Adipose tissue (tissue), 3 donors: Measurements from ENCODE around the gene SIM2. TPM values are rescaled to one million over a fixed set of nuclear protein-coding genes. Genes with fewer than 3 reads are reported as not detected.

ENCODE experiments used
- H3K27ac ChIP-seq: one replicate; pipeline ENCODE4 v1.5.1; 2013; ENCODE audit warnings: low read depth, low read length
- WGBS, 3 donors: extraction: QIAGEN DNeasy Blood & Tissue Kit; methylation state at CpG; one replicate each; pipeline ENCODE4 v1.1.7; 2013; 5-methylcytosine and 5-hydroxymethylcytosine counted together
- polyA plus RNA-seq, 3 donors: library from polyadenylated mRNA; stranded (reverse); fragments of 200-250 nt; gene quantifications; one replicate each; pipeline ENCODE4 v1.2.3, GENCODE V29; 2013
- donor health status: healthy with polysubstance abuse.
- donor health status: Bipolar disorder and iron deficiency.
- donor health status: healthy.

The SIM2 gene
- polyA plus RNA-seq, 3 donors: 0.01 to 0.51 (median 0.34) TPM

DNA sequence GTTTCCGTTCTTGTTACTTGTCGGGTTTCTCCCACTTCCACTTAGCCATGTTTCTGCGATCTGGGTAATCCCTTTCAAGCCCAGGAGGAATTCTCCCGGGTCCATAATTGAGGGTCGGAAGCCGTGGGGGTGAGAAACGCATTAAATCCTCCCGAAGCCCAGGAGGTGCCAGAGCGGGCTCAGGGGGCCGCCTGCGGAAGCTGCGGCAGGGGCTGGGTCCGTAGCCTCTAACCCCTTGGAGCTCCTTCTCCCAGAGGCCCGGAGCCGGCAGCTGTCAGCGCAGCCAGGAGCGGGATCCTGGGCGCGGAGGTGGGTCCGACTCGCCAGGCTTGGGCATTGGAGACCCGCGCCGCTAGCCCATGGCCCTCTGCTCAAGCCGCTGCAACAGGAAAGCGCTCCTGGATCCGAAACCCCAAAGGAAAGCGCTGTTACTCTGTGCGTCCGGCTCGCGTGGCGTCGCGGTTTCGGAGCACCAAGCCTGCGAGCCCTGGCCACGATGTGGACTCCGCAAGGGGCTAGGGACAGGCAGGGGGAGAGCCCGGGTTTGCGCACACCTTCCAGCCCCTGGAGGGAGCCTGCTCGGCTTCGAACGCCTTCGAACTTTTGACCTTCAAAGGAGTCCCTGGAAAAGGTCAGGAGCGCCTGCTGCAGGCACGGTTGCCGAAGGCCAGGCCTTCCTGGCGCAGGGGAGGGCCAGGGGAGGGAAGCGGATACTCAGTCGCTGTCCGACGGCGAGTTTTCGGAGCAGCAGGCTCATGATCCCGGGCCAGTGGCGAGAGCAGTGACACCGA, 1.7 kb upstream of the SIM2 start:
- whole genome bisulfite sequencing, 3 donors: 6 to 12% (median 9%) methylated on average over 56 to 58 of the region's 58 CpGs
- H3K27ac ChIP-seq: no peak overlapping the region

DNA sequence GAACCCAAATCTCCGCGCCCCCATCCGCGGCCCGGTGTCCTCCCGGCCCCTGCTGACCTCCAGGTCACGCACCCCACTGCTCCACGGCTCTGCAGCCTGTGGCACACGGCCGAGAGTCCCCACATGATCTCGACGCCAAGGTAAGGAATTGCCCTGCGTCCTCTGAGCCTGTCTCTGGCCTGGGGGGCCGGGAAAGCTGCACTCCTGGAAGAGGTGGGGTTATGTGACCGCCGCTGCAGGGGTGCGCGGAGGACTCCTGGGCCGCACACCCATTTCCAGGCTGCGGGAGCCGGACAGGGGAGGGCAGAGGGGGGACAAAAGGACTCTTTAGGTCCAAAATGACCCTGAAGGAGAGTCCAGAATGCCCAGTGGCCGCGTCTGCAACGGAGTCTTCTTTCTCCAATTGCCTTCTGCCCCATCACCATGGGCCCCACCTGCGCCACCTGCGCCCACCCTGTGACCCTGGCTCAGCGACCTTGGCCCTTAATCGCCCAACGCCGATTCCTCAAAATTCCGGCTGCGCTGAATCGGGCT, 997 bp upstream of the SIM2 start:
- no peak overlapping the region for H3K27ac ChIP-seq
- 7% methylated on average over 32 to 33 of the region's 33 CpGs for WGBS, 3 donors

DNA sequence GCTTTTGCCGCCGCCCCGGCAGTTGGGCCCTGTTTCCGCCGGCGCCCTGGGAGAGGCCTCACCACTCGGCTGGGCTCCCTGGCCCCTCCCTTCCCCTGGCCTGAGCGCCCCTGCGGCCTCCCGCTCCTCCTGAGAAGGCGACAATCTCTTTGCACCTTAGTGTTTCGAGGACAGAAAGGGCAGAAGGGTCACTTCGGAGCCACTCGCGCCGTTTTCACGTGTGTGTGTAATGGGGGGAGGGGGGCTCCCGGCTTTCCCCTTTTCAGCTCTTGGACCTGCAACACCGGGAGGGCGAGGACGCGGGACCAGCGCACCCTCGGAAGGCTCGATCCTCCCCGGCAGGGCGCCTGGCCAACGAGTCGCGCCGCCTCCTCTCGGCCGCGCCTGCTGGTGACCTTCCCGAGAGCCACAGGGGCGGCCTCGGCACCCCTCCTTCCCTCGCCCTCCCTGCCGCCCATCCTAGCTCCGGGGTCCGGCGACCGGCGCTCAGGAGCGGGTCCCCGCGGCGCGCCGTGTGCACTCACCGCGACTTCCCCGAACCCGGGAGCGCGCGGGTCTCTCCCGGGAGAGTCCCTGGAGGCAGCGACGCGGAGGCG, 432 bp upstream of the SIM2 start:
- H3K27ac ChIP-seq: no peak overlapping the region
- 0 to 1% (median 1%) methylated on average over 40 to 62 of the region's 62 CpGs for WGBS, 3 donors

DNA sequence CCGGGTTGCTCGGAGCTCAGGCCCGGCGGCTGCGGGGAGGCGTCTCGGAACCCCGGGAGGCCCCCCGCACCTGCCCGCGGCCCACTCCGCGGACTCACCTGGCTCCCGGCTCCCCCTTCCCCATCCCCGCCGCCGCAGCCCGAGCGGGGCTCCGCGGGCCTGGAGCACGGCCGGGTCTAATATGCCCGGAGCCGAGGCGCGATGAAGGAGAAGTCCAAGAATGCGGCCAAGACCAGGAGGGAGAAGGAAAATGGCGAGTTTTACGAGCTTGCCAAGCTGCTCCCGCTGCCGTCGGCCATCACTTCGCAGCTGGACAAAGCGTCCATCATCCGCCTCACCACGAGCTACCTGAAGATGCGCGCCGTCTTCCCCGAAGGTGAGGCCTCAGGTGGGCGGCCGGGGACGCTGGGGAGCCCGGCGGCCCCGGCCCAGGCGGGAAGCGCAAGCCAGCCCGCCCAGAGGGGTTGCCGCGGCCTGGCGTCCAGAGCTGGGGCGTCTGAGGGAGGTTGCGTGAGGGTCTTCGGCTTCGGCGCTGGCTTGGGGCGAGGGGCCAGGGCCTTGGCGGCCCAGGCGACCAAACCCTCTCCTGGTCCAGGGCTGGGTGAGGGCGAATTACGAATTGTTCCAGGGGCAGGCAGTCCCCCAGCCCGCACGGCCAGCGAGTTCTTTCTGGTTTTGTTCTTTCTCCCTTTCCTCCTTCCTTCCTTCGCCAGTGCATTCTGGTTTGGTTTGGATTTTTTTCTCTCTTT, 805 bp downstream of the SIM2 start:
- WGBS, 3 donors: 3 to 6% (median 4%) methylated on average over 58 to 67 of the region's 67 CpGs
- no peak overlapping the region for H3K27ac ChIP-seq

DNA sequence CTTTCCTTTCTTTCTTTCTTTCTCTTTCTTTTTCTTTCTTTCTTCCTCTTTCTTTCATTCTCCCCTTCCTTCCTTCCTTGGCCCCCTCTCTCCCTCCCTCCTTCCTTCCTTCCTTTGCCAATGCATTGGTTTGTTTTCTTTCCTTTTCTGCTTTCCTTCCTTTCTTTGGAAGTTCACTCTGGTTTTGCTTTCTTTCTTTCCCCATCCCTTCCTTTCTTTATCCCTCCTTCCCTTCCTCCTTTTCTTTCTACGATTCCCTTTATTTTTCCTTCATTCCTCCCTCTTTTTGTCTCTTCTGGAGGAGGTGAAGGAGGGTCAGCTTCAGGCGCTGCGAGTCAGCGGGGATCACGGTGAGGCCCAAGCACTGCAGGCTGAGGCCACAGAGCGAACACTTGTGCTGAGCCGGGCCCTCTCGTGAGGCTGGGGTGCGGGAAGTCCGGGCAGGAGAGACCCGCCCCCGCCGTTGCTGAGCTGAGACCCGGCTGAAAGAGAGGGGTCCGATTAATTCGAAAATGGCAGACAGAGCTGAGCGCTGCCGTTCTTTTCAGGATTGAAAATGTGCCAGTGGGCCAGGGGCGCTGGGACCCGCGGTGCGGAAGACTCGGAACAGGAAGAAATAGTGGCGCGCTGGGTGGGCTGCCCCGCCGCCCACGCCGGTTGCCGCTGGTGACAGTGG, 1.5 kb downstream of the SIM2 start:
- H3K27ac ChIP-seq: no peak overlapping the region
- WGBS, 3 donors: 3 to 6% (median 5%) methylated on average over 30 of the region's 30 CpGs

DNA sequence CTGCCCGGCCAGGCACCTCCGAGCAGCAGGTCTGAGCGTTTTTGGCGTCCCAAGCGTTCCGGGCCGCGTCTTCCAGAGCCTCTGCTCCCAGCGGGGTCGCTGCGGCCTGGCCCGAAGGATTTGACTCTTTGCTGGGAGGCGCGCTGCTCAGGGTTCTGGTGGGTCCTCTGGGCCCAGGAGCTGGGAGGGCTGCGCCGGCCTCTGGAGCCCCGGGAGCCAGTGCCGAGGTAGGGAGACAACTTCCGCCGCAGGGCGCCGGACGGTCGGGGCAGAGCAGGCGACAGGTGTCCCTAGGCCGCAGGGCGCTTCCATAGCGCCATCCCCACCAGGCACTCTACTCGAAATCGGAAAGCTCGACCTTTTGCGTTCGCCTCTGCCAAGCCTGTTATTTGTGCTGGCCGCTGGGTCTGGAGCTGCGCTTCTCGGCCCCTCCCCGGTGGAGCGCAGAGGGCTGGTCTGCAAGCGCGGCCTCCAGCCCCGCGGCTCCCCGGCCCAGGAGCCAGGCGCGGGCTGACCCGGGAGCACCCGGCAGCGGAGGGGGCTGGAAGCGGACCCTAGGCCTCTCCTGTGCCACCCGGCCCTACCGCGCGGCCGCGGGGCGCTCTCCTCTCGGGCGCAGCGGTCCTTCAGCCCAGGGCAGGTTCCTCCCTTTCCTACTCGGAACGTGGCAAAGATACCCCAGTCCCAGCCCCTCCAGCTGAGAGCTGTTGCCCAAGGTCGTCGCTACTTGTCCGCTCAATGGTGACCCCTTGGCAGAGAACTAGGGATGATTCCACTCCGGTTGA, 2.2 kb downstream of the SIM2 start:
- no peak overlapping the region for H3K27ac ChIP-seq
- 1 to 4% (median 3%) methylated on average over 65 of the region's 65 CpGs for WGBS, 3 donors

DNA sequence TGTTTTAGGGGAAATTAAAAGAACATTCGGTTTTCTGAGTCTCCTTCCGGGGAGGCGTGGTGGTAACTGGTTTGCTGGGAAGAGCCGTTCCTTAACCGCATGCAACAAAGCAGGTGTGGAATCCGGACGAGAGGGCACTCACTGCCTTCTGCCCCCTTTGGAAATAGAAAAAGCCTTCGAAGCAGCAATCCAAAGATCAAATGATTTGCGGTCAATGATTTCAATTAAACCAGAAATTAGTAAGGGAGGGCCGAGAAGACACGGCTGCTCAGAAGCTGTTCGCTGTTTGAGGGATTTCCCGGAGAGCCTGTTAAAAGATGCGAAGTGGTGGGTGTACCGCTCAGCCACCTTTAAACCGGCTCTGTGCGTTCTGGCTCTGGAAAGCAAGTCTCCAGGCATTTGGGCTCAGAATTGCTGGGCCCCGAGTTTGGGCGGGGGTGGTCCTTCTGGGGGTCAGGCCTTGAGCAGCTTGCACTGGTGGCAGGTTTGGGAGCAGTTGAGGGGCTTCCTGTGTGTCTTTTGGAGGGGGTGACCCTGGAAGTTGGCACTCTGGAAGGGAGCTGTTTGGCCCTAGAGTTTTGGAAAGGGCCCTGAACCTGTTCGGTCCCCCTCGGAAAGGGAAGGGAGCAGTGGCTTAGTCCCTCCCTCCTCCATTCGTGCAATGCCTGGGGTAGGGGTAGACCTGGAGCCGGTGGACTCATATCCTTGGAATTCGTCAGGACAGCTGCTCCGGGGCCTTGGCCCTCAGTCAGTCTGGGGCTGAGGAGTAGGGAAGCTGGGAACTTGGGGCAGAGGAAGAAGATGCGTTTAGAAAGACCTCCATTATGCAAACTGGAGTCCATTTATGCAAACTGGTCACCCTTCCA, 3.1 kb downstream of the SIM2 start:
- H3K27ac ChIP-seq: no peak overlapping the region
- 11 to 17% (median 11%) methylated on average over 26 of the region's 26 CpGs for WGBS, 3 donors

DNA sequence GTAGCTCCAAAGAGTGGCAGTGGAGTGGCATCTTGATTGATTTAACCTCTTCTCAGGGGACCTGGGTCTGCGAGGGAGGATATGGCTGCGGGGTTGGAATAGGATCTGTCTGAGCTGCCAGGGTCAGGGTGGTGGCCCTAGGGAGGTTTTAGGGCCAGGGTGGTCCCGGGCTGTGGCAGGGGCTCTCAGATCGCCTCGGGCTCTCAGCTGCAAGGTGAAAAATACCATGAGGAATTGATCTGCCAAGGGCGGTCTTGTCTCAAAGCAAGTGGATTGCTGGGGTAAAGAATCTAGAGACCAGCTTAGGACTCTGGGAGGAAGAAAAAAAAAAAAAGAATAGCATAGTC, 3.7 kb downstream of the SIM2 start:
- WGBS, 3 donors: 18 to 36% (median 29%) methylated on average over 6 of the region's 6 CpGs
- H3K27ac ChIP-seq: no peak overlapping the region

DNA sequence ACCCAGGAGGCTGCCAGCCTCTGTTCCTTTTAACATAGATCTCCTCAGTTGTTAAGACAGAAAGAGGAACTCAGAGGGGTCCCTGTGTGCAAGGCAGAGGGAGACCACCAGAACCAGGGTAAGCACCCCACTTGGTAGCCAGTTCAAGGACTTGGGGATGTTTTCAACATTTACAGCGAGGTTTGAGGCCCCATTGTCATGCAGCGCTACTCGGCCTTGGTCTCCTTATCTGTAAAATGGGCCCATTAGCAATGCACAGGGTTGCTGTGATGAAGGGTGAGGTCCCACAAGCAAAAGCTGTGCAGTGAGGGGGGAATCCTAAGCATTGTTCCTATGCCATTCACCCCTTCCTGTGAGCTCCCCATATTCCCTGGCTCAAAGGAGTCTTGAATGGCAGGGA, 4.2 kb downstream of the SIM2 start:
- H3K27ac ChIP-seq: no peak overlapping the region
- 23 to 48% (median 28%) methylated on average over 3 of the region's 3 CpGs for WGBS, 3 donors

DNA sequence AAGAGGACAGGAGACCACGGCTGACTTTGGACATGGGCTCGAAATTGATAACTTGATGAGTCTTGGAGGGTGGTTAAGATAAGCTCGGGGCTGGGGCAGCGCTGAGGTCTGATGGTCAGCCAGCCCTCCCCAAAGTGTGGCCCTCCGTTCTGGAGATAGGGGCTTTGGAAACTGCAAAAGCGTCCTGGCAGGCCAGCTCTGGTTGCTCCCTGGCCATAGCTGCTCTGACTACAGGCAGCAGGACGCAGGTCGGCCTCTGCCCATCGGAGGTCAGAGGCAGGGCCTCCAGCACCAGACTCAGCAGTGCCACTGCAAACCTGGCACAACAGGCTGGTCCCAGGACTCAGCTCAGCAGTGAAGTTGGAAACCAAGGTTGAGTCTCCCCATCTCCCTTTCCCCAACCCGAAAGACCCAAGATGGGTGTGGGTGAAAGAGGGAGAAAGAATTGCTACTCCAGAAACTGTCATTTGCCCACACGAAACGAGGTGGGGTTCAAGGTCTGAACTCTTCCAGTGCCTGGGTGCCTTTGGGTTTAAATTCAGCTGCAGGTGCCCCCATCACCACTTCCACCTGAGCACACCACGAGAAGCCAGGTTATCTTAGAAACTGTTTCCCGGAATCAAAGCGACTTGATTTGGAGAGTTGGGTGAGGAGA, 4.8 kb downstream of the SIM2 start:
- H3K27ac ChIP-seq: no peak overlapping the region
- 13 to 19% (median 15%) methylated on average over 15 of the region's 15 CpGs for WGBS, 3 donors

DNA sequence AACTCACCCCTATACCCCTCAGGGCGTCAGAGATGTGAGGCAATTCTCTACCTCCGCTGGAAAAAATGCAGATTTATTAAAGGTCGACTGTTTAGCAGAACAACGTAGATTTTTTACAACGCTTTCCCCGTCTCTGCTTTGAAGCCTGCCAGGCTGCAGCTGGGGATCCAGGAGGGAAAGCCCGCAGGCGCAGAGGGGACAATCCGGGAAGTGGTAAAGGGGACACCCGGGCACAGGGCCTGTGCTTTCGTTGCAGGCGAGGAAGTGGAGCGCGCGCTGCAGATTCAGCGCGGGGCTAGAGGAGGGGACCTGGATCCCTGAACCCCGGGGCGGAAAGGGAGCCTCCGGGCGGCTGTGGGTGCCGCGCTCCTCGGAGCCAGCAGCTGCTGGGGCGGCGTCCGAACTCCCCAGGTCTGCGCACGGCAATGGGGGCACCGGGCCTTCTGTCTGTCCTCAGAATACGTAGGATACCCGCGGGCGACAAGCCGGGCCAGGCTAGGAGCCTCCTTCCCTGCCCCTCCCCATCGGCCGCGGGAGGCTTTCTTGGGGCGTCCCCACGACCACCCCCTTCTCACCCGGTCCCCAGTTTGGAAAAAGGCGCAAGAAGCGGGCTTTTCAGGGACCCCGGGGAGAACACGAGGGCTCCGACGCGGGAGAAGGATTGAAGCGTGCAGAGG, 5.5 kb downstream of the SIM2 start:
- H3K27ac ChIP-seq: no peak overlapping the region
- WGBS, 3 donors: 3 to 8% (median 4%) methylated on average over 49 of the region's 49 CpGs

DNA sequence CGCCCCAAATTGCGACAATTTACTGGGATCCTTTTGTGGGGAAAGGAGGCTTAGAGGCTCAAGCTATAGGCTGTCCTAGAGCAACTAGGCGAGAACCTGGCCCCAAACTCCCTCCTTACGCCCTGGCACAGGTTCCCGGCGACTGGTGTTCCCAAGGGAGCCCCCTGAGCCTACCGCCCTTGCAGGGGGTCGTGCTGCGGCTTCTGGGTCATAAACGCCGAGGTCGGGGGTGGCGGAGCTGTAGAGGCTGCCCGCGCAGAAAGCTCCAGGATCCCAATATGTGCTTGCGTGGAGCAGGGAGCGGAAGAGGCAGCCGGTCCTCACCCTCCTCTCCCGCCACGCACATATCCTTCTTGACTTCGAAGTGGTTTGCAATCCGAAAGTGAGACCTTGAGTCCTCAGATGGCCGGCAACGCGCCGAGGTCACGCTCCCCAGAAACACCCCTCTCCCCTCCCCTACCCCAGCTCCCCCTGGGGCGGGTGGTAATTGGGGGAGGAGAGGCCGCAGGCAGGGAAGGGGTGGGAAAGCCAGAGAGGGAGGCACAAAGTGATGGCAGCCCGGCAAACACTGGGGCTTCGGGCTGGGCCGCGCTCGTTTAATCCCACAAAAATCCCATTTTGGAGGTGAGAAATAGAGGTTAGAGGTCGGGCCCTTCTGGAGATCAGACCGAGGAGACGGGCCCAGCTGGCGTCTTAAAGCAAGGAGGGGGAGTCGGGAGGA, 6.2 kb downstream of the SIM2 start:
- no peak overlapping the region for H3K27ac ChIP-seq
- WGBS, 3 donors: 6 to 10% (median 6%) methylated on average over 38 to 39 of the region's 39 CpGs

DNA sequence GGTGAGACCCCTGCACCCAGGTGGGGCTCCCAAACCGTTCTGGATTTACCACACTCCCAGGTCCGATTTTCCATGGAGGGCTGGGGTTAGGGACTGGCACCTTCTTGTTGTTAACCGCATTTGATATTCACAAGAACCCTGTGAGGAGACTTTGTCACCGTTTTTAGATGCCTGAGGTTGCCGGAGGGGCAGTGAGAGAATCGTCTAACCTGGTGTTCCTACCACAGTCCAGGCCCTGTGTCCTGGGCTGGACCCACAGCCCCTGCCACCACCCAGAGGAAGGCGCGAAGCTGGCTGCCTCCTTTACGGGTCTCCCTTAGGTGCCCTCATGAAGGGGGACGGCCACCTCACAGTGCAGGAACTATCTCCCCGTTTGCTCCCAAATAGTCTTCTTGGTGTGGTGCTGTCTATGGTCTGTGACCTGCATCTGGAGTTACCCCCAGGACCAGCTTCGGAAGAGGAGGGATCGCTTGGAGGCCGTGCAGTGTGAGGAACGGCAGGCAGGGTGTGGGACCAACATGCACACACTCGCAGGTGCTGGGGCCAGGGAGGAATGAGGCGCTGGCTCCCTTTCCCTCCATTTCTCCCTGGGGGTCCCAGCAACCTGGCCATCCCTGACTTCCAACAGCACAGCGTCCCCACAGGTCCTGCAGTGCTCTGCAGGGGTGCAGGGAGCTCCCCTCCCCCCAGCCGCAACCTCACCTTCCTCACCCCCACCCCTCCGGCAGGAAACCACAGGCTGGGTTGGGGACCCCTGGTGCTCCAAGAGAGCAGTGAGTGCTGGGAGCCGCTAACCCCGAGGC, 7.0 kb downstream of the SIM2 start:
- no peak overlapping the region for H3K27ac ChIP-seq
- 7 to 17% (median 8%) methylated on average over 22 of the region's 22 CpGs for WGBS, 3 donors

DNA sequence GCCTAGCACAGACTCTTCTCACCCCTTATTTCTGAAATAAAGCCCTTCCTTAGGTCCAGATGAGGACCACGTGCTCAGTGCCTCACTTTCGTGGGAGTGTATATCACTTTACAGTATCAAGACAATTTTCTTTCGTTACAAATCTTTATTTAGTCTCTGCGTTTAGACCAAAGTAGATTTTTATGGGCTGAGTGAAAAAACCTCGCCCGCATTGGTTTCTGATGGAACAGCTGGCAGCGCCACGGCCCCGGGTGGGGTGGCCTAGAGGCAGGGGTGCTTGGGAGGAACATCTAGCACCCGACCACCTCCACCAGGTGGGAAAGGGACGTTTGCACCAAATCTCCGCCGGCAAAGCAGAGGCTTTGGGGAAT, 7.6 kb downstream of the SIM2 start:
- no peak overlapping the region for H3K27ac ChIP-seq
- 8 to 14% (median 9%) methylated on average over 13 of the region's 13 CpGs for WGBS, 3 donors
